Chondrocyte (in vitro differentiated cells): Measurements from ENCODE around the gene PRAMEF11. TPM values are rescaled to one million over a fixed set of nuclear protein-coding genes. Genes with fewer than 3 reads are reported as not detected.
"Not testable (repeated sequence)": the region's sequence is repeated elsewhere in the genome, so short reads cannot be mapped to it uniquely, and the experiment has no call there.

Experiments
- DNase-seq: peaks from one replicate; pipeline ENCODE4 v3.0.0; 2021; ENCODE audit warnings: mixed read lengths, low spot score
- H3K27ac Mint-ChIP-seq: one replicate; pipeline ENCODE4 v1.8.0; 2021; ENCODE audit warnings: mild to moderate bottlenecking, moderate library complexity, mixed read lengths; ENCODE audit not compliant: unreplicated experiment
- H3K27me3 Mint-ChIP-seq: 2 replicates; pipeline ENCODE4 v1.8.0; 2021; ENCODE audit warnings: low read depth, mixed read lengths
- H3K36me3 Mint-ChIP-seq: 2 replicates; pipeline ENCODE4 v1.8.0; 2021; ENCODE audit warnings: low read depth, mixed read lengths
- H3K4me1 Mint-ChIP-seq: 2 replicates; pipeline ENCODE4 v1.8.0; 2021; ENCODE audit warnings: low read depth, mild to moderate bottlenecking, mixed read lengths
- H3K4me3 Mint-ChIP-seq: one replicate; pipeline ENCODE4 v1.8.0; 2021; ENCODE audit warnings: mild to moderate bottlenecking, moderate library complexity, mixed read lengths; ENCODE audit not compliant: unreplicated experiment
- H3K9me3 Mint-ChIP-seq: 2 replicates; pipeline ENCODE4 v1.8.0; 2021; ENCODE audit warnings: low read depth, mixed read lengths
- CTCF ChIP-seq: fragments of 200-600 bp; sonication (generic); IDR thresholded peaks from 2 replicates; pipeline ENCODE4 v1.5.0; 2021; ENCODE audit warnings: antibody characterized with exemption, mild to moderate bottlenecking, moderate library complexity
- long read RNA-seq: library from polyadenylated mRNA; stranded (forward); transcript quantifications from one replicate; pipeline ENCODE4 v2.0.0, GENCODE V29; 2021
- total RNA-seq: library from RNA; stranded (reverse); gene quantifications from 3 replicates; pipeline ENCODE4 v1.2.1, GENCODE V29; 2021

The PRAMEF11 gene
- total RNA-seq, result not detected in 3 replicates
- long read RNA-seq, result 0 reads

DNA sequence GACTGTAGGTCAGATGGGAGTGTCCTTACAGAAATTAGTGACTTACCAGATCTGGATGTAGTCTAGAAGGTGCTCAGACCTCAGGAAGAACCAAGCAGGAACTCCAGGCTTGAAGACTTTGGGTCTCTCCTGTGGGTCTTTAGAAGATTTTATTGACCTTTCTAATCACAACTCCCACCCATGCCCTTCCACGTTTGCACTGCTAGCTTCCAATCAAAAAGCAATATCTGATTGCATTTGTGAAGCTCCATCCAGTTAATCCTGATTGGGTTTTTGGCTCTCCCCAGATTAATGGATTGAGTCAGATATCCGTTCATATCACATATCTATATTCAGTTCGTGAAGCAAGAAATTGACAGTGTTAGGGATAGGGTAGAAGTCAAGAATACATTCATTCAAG is at the start of gene PRAMEF11:
Gene PRAMEF11, minus strand, starts transcription at position 101 of the 400 bp plus-strand sequence. CDS start 2,621 bp downstream, outside the sequence.
- H3K4me1 Mint-ChIP-seq, H3K27ac Mint-ChIP-seq, H3K27me3 Mint-ChIP-seq, H3K36me3 Mint-ChIP-seq, DNase-seq, H3K4me3 Mint-ChIP-seq: not testable (repeated sequence)
- H3K9me3 Mint-ChIP-seq, result peaks cover 20% of the 10 kb centered on the region

GRCh38 chr1:12878453-12878852 is 47.2 kb upstream of the PRAMEF11 start:
- H3K27me3 Mint-ChIP-seq, H3K27ac Mint-ChIP-seq, DNase-seq, H3K36me3 Mint-ChIP-seq, H3K4me3 Mint-ChIP-seq, H3K4me1 Mint-ChIP-seq, H3K9me3 Mint-ChIP-seq: not testable (repeated sequence)

DNA sequence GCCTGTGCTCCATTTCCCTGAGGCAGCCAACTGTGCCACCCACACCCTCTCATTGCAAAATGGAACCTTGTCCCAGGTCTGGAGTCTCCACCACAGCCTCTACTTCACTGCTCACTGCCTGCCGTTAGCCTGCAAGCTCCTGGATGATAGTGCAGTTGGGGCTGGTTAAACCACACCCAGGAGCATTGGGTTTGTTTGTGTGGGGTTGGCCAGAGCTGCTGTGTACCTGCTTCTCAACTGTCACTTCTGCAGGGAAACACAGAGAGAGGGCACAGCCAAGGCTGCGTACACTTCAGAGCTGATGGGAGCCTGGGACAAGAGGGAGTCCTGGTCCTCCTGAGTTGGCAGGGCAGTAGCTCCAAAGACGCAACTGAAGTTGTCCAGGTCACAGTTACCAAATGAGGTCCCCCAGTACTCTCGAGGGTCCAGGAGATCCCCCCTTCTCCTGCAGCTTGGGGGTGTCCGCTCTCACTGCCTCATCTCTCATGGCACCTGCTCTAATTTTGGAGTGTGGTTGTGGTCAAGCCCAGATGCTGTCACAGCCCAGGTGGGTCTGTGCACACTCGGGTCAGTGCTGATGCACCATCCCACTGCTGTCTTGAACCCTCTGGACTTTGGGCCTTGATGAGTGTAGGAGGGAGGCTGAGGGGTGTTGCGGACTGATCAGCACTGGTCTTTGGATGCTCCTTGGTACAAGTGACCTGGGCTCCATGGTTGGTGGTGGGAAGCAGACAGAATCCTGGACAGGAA is 32.1 kb upstream of the PRAMEF11 start:
- H3K9me3 Mint-ChIP-seq, result peaks cover 11% of the 10 kb centered on the region
- not testable (repeated sequence) for H3K4me3 Mint-ChIP-seq, H3K27me3 Mint-ChIP-seq, DNase-seq, H3K4me1 Mint-ChIP-seq, H3K27ac Mint-ChIP-seq, H3K36me3 Mint-ChIP-seq

DNA sequence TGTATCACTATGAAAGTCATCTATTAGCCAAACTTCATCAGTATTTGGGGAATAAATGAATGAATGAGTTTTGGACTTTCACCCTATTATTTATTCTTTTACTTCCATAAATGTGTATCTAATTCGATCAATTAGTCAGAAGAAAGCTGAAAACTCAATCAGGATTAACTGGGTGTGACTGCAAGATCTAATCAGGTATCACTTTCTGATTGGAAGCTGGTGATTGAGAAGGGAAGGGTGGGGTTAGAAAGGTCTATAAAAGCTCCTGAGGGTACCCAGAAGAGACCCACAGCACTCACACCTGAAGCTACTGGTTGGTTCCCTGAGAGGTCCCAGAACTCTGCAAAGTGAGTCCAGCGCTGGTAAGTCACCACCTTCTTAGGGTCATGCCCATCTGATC is 25.6 kb upstream of the PRAMEF11 start, which contains the start of gene PRAMEF2:
Gene PRAMEF2, plus strand, starts transcription at position 301 of the 400 bp plus-strand sequence. CDS start 1,924 bp downstream, outside the sequence.
- not testable (repeated sequence) for DNase-seq, H3K27ac Mint-ChIP-seq
- peaks cover 18% of the 10 kb centered on the region for H3K9me3 Mint-ChIP-seq

GRCh38 chr1:12851779-12852178 is 20.6 kb upstream of the PRAMEF11 start:
- H3K4me3 Mint-ChIP-seq, result no peak overlapping the region
- peaks cover 29% of the 10 kb centered on the region for H3K9me3 Mint-ChIP-seq
- no peak for DNase-seq
- no peak overlapping the region for H3K27ac Mint-ChIP-seq
- H3K36me3 Mint-ChIP-seq, result no peaks in the 10 kb centered on the region
- no peak for TF ChIP-seq CTCF
- no peaks in the 10 kb centered on the region for H3K27me3 Mint-ChIP-seq
- H3K4me1 Mint-ChIP-seq, result no peaks in the 10 kb centered on the region

More for the DNA sequence above, 25.6 kb upstream of the PRAMEF11 start, which contains the start of gene PRAMEF2:
- H3K4me1 Mint-ChIP-seq, H3K27me3 Mint-ChIP-seq, H3K4me3 Mint-ChIP-seq, H3K36me3 Mint-ChIP-seq: not testable (repeated sequence)

- H3K4me3 Mint-ChIP-seq, H3K27me3 Mint-ChIP-seq: not testable (repeated sequence)
- peaks cover 30% of the 10 kb centered on the region for H3K9me3 Mint-ChIP-seq
Observed at GRCh38 chr1:12848620-12849019, 17.4 kb upstream of the PRAMEF11 start, which contains the start of gene HNRNPCL1. Gene HNRNPCL1, minus strand, starts transcription at chr1:12848720. Its CDS starts 431 bp downstream, at chr1:12848289.

DNA sequence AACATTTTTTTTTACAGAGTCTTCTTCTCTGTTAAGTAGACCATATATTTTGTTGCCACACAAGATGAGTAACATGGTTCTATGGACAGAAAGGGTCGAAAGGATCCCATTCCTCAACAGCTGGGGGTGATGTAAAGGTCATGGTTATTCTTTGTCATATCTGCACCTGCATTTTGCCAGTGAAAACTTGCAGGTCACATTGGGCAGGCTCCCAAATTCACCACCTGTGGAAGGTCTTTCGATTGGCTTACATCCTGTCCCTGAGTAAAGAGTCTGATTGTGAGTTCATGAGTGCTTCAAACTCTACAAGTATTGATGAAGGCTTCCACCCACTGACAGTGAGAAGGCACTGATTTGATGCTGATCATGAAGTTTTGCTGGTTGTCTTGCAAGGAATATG is 2.0 kb upstream of the PRAMEF11 start:
- not testable (repeated sequence) for H3K4me3 Mint-ChIP-seq, H3K27me3 Mint-ChIP-seq, H3K36me3 Mint-ChIP-seq, DNase-seq, H3K4me1 Mint-ChIP-seq, H3K27ac Mint-ChIP-seq
- peaks cover 21% of the 10 kb centered on the region for H3K9me3 Mint-ChIP-seq

More at GRCh38 chr1:12848620-12849019, 17.4 kb upstream of the PRAMEF11 start, which contains the start of gene HNRNPCL1:
- not testable (repeated sequence) for H3K36me3 Mint-ChIP-seq, DNase-seq, H3K27ac Mint-ChIP-seq, H3K4me1 Mint-ChIP-seq

DNA sequence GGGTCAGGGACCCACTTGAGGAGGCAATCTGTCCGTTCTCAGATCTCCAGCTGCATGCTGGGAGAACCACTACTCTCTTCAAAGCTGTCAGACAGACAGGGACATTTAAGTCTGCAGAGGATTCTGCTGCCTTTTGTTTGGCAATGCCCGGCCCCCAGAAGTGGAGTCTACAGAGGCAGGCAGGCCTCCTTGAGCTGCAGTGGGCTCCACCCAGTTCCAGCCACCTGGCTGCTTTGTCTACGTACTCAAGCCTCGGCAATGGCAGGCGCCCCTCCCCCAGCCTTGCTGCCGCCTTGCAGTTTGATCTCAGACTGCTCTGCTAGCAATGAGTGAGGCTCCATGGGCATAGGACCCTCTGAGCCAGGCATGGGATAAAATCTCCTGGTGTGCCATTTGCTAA is 12.1 kb downstream of the PRAMEF11 start:
- not testable (repeated sequence) for H3K4me3 Mint-ChIP-seq, H3K4me1 Mint-ChIP-seq, DNase-seq, H3K27me3 Mint-ChIP-seq, H3K9me3 Mint-ChIP-seq, H3K36me3 Mint-ChIP-seq, H3K27ac Mint-ChIP-seq
